SK-N-MC (cell line): ENCODE data around the gene CNPY4.

Source experiments
- DNase-seq: peaks from one replicate; pipeline ENCODE4 v3.0.0-alpha.2; 2011; ENCODE audit warnings: low read depth, low spot score
- H3K27ac ChIP-seq: fragments of 200-600 bp; sonication (generic); 2 replicates; pipeline ENCODE4 v1.5.1; 2016; ENCODE audit warnings: mixed run types
- H3K36me3 ChIP-seq: fragments of 200-600 bp; sonication (generic); 2 replicates; pipeline ENCODE4 v1.6.1; 2017; ENCODE audit warnings: antibody characterized with exemption, low read length, mixed read lengths; ENCODE audit not compliant: insufficient read depth
- H3K4me3 ChIP-seq: fragments of 200-600 bp; sonication (generic); 2 replicates; pipeline ENCODE4 v1.5.1; 2016
- H3K9ac ChIP-seq: fragments of 200-600 bp; sonication (generic); 2 replicates; pipeline ENCODE4 v1.8.0; 2017; ENCODE audit warnings: mixed run types, mixed read lengths; ENCODE audit not compliant: insufficient read length
- H3K9me3 ChIP-seq: fragments of 200-600 bp; sonication (generic); 2 replicates; pipeline ENCODE4 v1.6.1; 2017; ENCODE audit warnings: low read depth, mild to moderate bottlenecking, antibody characterized with exemption, low read length, moderate library complexity, mixed read lengths
- EZH2 ChIP-seq: fragments of 200-600 bp; sonication (generic); IDR thresholded peaks from one replicate; pipeline ENCODE4 v1.6.1; 2017; ENCODE audit warnings: antibody characterized with exemption
- FOXP2 ChIP-seq: optimal IDR thresholded peaks from 2 replicates; pipeline ENCODE3; 2011; ENCODE audit warnings: mild to moderate bottlenecking, moderate library complexity; ENCODE audit not compliant: insufficient read depth; ENCODE audit errors: extremely low read length, control extremely low read depth
- POLR2AphosphoS5 ChIP-seq: IDR thresholded peaks from 2 replicates; pipeline ENCODE4 v1.6.1; 2012; ENCODE audit warnings: mild to moderate bottlenecking, low read depth, low read length, borderline replicate concordance

Gene CNPY4

DNA sequence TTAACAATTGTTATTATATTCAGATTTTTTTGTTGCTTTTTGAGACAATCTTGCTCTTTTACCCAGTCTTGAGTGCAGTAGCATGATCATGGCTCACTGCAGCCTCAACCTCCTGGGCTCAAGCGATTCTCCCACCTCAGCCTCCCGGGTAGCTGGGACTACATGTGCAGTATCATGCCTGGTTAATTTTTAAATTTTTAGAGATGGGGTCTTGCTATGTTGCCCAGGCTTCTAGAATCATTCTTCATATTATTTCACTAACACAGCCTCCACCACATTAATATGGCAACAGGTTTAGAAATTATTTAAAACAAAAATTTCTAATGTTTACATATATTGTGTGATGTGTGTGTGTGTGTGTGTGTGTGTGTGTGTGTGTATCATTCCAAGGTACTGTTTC is 27.8 kb downstream of the CNPY4 start:
- Histone ChIP-seq H3K36me3 (no peaks in the 10 kb centered on the region; the same call in 1 of the 2 replicates), H3K4me3 (no peak overlapping the region), H3K27ac (no peak overlapping the region), H3K9ac (no peak overlapping the region), H3K9me3 (no peaks in the 10 kb centered on the region)
- no peak for DNase-seq
- TF ChIP-seq FOXP2 (no peak), POLR2AphosphoS5 (no peak), EZH2 (no peak)

- Histone ChIP-seq H3K4me3 (peak overlapping the region; percentile 90), H3K27ac (peak overlapping the region; percentile 92), H3K9me3 (no peaks in the 10 kb centered on the region), H3K36me3 (peaks cover 5% of the 10 kb centered on the region; the same call in 1 of the 2 replicates), H3K9ac (peak overlapping the region; percentile 78)
- TF ChIP-seq EZH2 (no peak), POLR2AphosphoS5 (no peak), FOXP2 (no peak)
- no peak for DNase-seq
These were observed 28.8 kb downstream of the CNPY4 start for GRCh38 chr7:100148225-100148558.

DNA sequence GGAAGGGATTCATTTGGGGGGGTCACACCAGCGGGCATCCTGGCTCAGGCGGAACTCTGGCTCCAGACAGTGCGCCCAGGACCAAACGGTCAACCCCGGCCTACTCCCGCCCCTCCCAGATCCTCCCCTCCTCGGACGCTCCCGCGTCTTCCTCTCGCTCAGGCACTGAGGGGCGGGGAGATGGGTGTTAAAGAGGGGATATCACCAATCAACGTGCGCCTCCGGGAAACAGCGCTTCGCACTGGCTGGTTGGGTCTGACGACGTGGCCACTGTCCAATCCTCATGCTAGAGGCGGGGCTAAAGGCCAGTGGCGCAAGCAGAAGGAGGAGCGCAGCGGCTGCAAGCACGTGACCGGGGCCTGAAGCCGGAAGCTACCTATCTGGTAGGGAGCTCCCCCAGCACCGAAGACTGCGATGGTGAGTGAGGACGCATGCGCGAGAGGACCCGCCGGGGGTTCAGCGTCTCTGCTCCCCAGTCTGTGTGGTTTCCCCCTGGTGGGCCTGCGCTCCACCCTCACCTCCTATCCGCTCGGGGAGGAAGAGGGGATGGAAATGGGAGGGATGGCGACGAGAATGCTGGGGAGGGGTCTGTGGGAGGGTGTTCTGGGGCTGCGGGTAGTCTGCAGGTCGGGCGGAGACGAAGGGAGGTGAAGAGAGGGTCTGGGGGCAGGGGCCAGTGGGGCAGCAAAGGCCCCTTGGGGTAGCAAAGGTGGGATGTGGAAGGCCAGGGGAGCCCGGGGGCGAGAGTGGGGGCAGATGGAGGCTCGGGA is 29.3 kb downstream of the CNPY4 start, which contains the start of gene LAMTOR4:
Gene LAMTOR4 (plus strand): TSS at position 360 of the 770 bp plus-strand sequence. CDS start 55 bp downstream, at position 415.
- H3K9ac ChIP-seq: peak within 1 kb of the TSS; percentile 90
- TF ChIP-seq FOXP2: no peak
- peak; percentile 94 for TF ChIP-seq POLR2AphosphoS5
- no peak for TF ChIP-seq EZH2
- H3K9me3 ChIP-seq: no peaks in the 10 kb centered on the region
- H3K36me3 ChIP-seq: peaks cover 10% of the 10 kb centered on the region; the same call in 1 of the 2 replicates
- H3K4me3 ChIP-seq: peak within 1 kb of the TSS; percentile 90
- peak; percentile 95 for DNase-seq
- H3K27ac ChIP-seq: peak within 1 kb of the TSS; percentile 92

DNA sequence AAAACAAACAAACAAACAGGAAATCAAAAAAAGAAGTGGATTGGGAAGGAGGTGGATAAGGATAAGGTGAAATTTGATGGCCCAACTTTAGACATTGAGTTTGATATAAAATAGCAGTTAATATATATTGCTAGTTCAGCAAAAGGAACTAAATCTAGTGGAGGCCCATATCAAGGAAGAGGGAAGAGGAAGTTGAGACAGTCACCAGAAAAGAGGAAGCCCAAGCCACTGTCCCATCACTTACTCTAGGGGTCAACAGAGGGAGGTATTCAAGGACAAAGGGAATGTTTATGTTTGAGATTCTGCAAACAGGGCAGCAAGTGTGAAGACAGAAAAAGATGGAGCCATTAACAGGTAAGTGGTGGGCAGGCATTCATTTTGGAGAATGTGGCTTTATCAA is 33.0 kb downstream of the CNPY4 start:
- TF ChIP-seq POLR2AphosphoS5: no peak
- TF ChIP-seq FOXP2: no peak
- no peak for TF ChIP-seq EZH2
- Histone ChIP-seq H3K36me3 (peaks cover 32% of the 10 kb centered on the region; the same call in 1 of the 2 replicates), H3K9ac (no peak overlapping the region), H3K9me3 (no peaks in the 10 kb centered on the region), H3K4me3 (no peak overlapping the region), H3K27ac (no peak overlapping the region)
- no peak for DNase-seq

- Histone ChIP-seq H3K9me3 (no peaks in the 10 kb centered on the region), H3K4me3 (no peak overlapping the region), H3K9ac (no peak overlapping the region), H3K27ac (no peak overlapping the region), H3K36me3 (peaks cover 32% of the 10 kb centered on the region; the same call in 1 of the 2 replicates)
- DNase-seq: no peak
- TF ChIP-seq POLR2AphosphoS5: peak; percentile 27; the same call in 1 of the 2 replicates
- TF ChIP-seq FOXP2: no peak
- TF ChIP-seq EZH2: no peak
These were observed 33.7 kb downstream of the CNPY4 start for GRCh38 chr7:100152937-100153666.

DNA sequence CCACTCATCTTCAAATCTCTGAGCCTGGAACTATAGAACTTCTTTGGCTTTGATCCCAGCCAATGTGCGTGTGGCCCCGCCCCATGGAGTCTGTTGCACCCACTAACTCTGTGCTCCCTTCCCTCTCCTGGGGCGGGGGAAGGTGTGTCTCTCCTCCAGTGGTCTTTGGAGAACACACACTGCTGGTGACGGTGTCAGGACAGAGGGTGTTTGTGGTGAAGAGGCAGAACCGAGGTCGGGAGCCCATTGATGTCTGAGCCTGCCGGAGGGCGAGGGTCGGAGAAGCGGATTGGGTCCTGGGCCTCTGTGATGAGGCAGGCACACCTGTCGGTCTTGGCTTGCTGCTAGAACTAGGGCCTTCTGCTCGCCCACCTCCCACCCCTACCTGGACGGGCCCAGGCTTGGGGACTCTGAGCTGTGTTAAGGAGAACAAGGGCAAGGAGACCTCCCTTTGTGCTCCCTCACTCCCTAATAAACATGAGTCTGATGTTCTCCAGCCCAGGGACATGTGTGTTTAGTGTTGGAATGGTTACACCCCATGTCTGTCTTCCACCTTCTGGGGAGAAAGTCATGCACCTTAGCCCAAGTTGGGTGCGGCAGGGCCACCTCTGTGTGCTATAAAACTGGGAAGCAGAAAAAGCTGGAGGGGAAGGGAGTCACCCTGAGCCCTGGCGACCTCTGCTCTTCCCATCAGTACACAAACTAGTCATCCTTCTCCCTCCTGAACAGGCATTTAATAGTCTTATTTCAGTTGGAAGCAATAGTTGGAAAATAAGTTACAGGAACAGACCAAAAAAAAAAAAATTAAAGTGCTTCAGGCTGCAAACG is 34.5 kb downstream of the CNPY4 start:
- Histone ChIP-seq H3K4me3 (no peak overlapping the region), H3K27ac (peak overlapping the region; percentile 50), H3K36me3 (peaks cover 32% of the 10 kb centered on the region; the same call in 1 of the 2 replicates), H3K9ac (no peak overlapping the region), H3K9me3 (no peaks in the 10 kb centered on the region)
- TF ChIP-seq FOXP2: no peak
- TF ChIP-seq POLR2AphosphoS5: 0 out of 2 replicates have a peak, but pooled peaks have one; percentile 8
- DNase-seq: no peak

DNA sequence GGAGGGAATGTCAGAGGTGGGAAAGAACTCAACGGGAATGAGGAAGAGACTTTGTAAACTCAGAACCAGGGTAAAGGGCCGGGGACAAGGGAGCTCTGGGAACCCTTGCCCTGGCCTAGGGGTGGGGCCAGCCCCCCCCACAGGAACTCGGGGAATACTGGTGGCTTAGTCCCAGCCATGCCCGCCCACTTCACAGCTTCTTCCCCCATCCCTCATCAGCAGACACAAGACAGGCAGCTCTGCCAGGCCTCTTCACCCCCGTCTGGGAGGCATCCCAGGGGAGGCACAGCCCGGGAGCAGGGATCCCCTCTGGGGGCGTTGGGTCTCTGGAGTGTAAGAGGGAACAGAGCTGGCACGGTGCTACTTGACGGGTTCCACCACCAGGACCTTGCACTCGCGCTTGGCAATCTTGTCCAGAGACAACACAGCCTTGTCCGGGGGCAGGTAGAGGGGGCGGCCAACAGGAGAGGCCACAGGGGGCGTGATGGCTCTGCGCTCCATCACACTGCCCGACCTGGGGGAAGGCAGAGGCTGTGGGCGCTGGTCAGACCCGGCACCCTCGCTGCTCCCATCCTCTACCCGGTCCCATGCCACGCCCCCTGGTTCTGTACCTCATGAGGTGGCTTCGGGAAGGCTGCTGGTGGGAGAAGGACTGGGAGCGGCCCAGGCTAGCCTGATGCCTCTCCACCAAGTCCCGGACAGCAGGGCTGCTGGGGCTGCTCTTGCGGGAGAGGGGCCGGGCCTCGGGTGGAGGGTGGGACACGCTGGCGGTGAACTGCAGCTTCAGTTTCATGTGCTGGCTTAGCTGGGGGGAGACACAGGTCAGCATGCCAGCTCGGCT is 35.4 kb downstream of the CNPY4 start:
- no peak overlapping the region; the same call in 1 of the 2 replicates for H3K27ac ChIP-seq
- no peak for TF ChIP-seq FOXP2
- peak; percentile 29 for TF ChIP-seq POLR2AphosphoS5
- DNase-seq: no peak
- H3K36me3 ChIP-seq: peaks cover 32% of the 10 kb centered on the region; the same call in 1 of the 2 replicates
- H3K9me3 ChIP-seq: no peaks in the 10 kb centered on the region
- H3K9ac ChIP-seq: no peak overlapping the region
- H3K4me3 ChIP-seq: no peak overlapping the region
